NCI-H2029 treated with DMSO at 0.1 percent for 48 hours (cell line): ENCODE data around the gene ADAM23.

Experiments used
- DNase-seq: peaks from one replicate; lab custom pipeline; 2025; lab: John Stamatoyannopoulos, UW

ADAM23 gene

GRCh38 chr2:206502729-206503128 lies 59.4 kb downstream of the ADAM23 start:
- no peak for DNase-seq

GRCh38 chr2:206511283-206511682 lies 68.0 kb downstream of the ADAM23 start:
- DNase-seq, result no peak

GRCh38 chr2:206512999-206513398 lies 69.7 kb downstream of the ADAM23 start:
- no peak for DNase-seq

- DNase-seq, result no peak
Measured at GRCh38 chr2:206515580-206515979, 72.2 kb downstream of the ADAM23 start.

- no peak for DNase-seq
Measured at GRCh38 chr2:206518997-206519396, 75.7 kb downstream of the ADAM23 start.

- DNase-seq, result no peak
Measured at GRCh38 chr2:206520450-206520849, 77.1 kb downstream of the ADAM23 start.

GRCh38 chr2:206521115-206521514 lies 77.8 kb downstream of the ADAM23 start:
- no peak for DNase-seq

GRCh38 chr2:206521612-206522011 lies 78.3 kb downstream of the ADAM23 start:
- DNase-seq, result no peak

- no peak for DNase-seq
Measured at GRCh38 chr2:206526416-206526815, 83.1 kb downstream of the ADAM23 start.

GRCh38 chr2:206527153-206527552 lies 83.8 kb downstream of the ADAM23 start:
- DNase-seq, result no peak

GRCh38 chr2:206530727-206531126 lies 87.4 kb downstream of the ADAM23 start:
- DNase-seq, result no peak

- DNase-seq, result no peak
Measured at GRCh38 chr2:206531996-206532543, 88.7 kb downstream of the ADAM23 start.

- no peak for DNase-seq
Measured at GRCh38 chr2:206533977-206534376, 90.6 kb downstream of the ADAM23 start.

GRCh38 chr2:206535260-206535986 lies 92.1 kb downstream of the ADAM23 start:
- DNase-seq, result no peak

GRCh38 chr2:206540757-206541156 lies 97.4 kb downstream of the ADAM23 start:
- no peak for DNase-seq

- no peak for DNase-seq
Measured at GRCh38 chr2:206543073-206543472, 99.7 kb downstream of the ADAM23 start.

- no peak for DNase-seq
Measured at GRCh38 chr2:206548383-206548782, 105.1 kb downstream of the ADAM23 start.

GRCh38 chr2:206555721-206556120 lies 112.4 kb downstream of the ADAM23 start:
- no peak for DNase-seq

- peak; percentile 8 for DNase-seq
Measured at GRCh38 chr2:206556357-206556949, 113.1 kb downstream of the ADAM23 start.

GRCh38 chr2:206557321-206557720 lies 114.0 kb downstream of the ADAM23 start:
- no peak for DNase-seq

GRCh38 chr2:206558492-206558891 lies 115.2 kb downstream of the ADAM23 start:
- no peak for DNase-seq

- no peak for DNase-seq
Measured at GRCh38 chr2:206561962-206562361, 118.6 kb downstream of the ADAM23 start.

- DNase-seq, result no peak
Measured at GRCh38 chr2:206562375-206562774, 119.0 kb downstream of the ADAM23 start.

- no peak for DNase-seq
Measured at GRCh38 chr2:206563374-206563773, 120.0 kb downstream of the ADAM23 start.
